Measurements from ENCODE around the gene EIF2S1. TPM values are rescaled to one million over a fixed set of nuclear protein-coding genes. Genes with fewer than 3 reads are reported as not detected.

Gene EIF2S1
- total RNA-seq, 1 experiment from 2014 or later, result 415 TPM

DNA sequence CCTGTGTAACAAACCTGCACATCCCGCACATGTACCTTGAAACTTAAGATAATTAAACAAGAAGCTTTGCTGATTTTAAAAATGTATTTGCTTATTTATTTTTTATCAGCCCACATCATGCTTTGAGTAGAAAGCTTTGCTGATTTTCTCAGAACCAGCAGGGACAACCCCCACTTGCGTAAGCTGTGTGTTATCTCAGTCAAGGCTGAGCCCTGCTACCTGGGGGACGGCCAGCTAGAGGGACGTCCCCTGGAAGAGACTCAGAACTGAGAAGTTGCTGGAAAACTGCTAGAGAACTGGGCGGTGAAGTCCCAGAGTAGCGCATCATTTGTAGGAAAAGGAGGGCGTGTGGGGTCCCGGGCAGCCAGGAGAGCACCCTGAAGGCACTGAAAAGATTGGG lies 56.0 kb downstream of the EIF2S1 start:
- H3K4me2 ChIP-seq (ENCODE audit: low read length), result no peak overlapping the region
- no peak for ATAC-seq
- H4K20me1 ChIP-seq (ENCODE audit: low read length), result no peaks in the 10 kb centered on the region
- ChIA-PET CTCF (interaction anchor here (0.8 kb wide), 1 partner anchor 12 kb away, joined by 4 read pairs; no protein-coding TSS in a partner anchor), POLR2A (ENCODE audit: unreplicated experiment) (interaction anchor here (0.7 kb wide), 1 partner anchor 54 kb away, joined by 4 read pairs; no protein-coding TSS in a partner anchor)
- intact Hi-C loops (cut with micrococcal nuclease), result no loop called here
- H3K9ac ChIP-seq (ENCODE audit: low read length), result no peak overlapping the region
- no TSS peak for BruUV-seq (replicated peaks)
- no peak for DNase-seq
- peaks cover 7% of the 10 kb centered on the region for H3K79me2 ChIP-seq (ENCODE audit: low read length)
- no peak overlapping the region for H3K4me3 ChIP-seq (ENCODE audit: low read length)
- no peaks in the 10 kb centered on the region for H3K36me3 ChIP-seq (ENCODE audit: low read depth, low read length)
- no peak overlapping the region for H3K27ac ChIP-seq (ENCODE audit: low read length)
- H3K9me3 ChIP-seq (ENCODE audit: low read length), result no peaks in the 10 kb centered on the region
- H2AFZ ChIP-seq (ENCODE audit: low read length), result no peak overlapping the region
- H3F3A ChIP-seq (ENCODE audit: low read length, unreplicated experiment), result peaks cover 3% of the 10 kb centered on the region
- no peaks in the 10 kb centered on the region for H3K9me2 ChIP-seq (replicated peaks; ENCODE audit: low read length)
- TF ChIP-seq, protein P1, sequence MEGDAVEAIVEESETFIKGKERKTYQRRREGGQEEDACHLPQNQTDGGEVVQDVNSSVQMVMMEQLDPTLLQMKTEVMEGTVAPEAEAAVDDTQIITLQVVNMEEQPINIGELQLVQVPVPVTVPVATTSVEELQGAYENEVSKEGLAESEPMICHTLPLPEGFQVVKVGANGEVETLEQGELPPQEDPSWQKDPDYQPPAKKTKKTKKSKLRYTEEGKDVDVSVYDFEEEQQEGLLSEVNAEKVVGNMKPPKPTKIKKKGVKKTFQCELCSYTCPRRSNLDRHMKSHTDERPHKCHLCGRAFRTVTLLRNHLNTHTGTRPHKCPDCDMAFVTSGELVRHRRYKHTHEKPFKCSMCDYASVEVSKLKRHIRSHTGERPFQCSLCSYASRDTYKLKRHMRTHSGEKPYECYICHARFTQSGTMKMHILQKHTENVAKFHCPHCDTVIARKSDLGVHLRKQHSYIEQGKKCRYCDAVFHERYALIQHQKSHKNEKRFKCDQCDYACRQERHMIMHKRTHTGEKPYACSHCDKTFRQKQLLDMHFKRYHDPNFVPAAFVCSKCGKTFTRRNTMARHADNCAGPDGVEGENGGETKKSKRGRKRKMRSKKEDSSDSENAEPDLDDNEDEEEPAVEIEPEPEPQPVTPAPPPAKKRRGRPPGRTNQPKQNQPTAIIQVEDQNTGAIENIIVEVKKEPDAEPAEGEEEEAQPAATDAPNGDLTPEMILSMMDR (conservative IDR thresholded peaks at IDR 0.05; ENCODE audit: low read depth, low read length), result no peak
- no peak for TF ChIP-seq EZH2 (IDR thresholded peaks at IDR 0.05; ENCODE audit: low read length, unreplicated experiment)
- no peak for TF ChIP-seq EZH2phosphoT487 (IDR thresholded peaks at IDR 0.05; ENCODE audit: borderline replicate concordance, low read length)
- no peaks in the 10 kb centered on the region for H3K27me3 ChIP-seq (ENCODE audit: low read length)
- H3K4me1 ChIP-seq (ENCODE audit: insufficient read depth, low read length), result peaks cover 54% of the 10 kb centered on the region

DNA sequence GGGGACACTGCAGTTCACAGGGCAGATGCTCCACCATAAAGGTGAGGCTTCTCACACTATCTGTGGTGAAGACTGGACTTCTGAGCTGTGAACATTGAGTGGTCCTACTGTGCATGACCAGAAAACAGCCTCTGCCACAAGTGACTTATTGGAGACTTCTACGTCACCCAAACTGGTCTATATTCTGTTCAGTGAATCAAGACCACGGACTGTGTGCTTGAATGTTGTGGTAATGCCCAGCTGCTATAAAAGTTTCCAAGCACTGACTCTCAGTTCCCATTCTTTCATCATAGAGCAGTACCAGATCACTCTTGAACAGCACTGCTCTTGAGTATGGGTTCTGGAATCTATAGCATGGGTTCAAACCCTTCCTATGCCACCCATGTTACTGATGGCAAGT lies 56.7 kb downstream of the EIF2S1 start:
- no peak for DNase-seq
- H3K27ac ChIP-seq (ENCODE audit: low read length), result no peak overlapping the region
- peaks cover under 1% of the 10 kb centered on the region; the same call in 1 of the 2 replicates for H3K79me2 ChIP-seq (ENCODE audit: low read length)
- H3K36me3 ChIP-seq (ENCODE audit: low read depth, low read length), result no peaks in the 10 kb centered on the region
- H3K9ac ChIP-seq (ENCODE audit: low read length), result no peak overlapping the region
- ChIA-PET POLR2A (ENCODE audit: unreplicated experiment) (no interaction called here), CTCF (no interaction called here)
- no peak overlapping the region for H3K4me3 ChIP-seq (ENCODE audit: low read length)
- peaks cover 3% of the 10 kb centered on the region for H3F3A ChIP-seq (ENCODE audit: low read length, unreplicated experiment)
- H4K20me1 ChIP-seq (ENCODE audit: low read length), result no peaks in the 10 kb centered on the region
- no peaks in the 10 kb centered on the region for H3K9me2 ChIP-seq (replicated peaks; ENCODE audit: low read length)
- H3K27me3 ChIP-seq (ENCODE audit: low read length), result no peaks in the 10 kb centered on the region
- ATAC-seq, result no peak
- H3K9me3 ChIP-seq (ENCODE audit: low read length), result no peaks in the 10 kb centered on the region
- peaks cover 50% of the 10 kb centered on the region for H3K4me1 ChIP-seq (ENCODE audit: insufficient read depth, low read length)
- no peak overlapping the region for H2AFZ ChIP-seq (ENCODE audit: low read length)
- TF ChIP-seq EZH2 (IDR thresholded peaks at IDR 0.05; ENCODE audit: low read length, unreplicated experiment), result no peak
- TF ChIP-seq, protein P1 (conservative IDR thresholded peaks at IDR 0.05; ENCODE audit: low read depth, low read length), result no peak
- TF ChIP-seq EZH2phosphoT487 (IDR thresholded peaks at IDR 0.05; ENCODE audit: borderline replicate concordance, low read length), result no peak
- no peak overlapping the region for H3K4me2 ChIP-seq (ENCODE audit: low read length)
- intact Hi-C loops (cut with micrococcal nuclease), result no loop called here
- BruUV-seq (replicated peaks), result no TSS peak

DNA sequence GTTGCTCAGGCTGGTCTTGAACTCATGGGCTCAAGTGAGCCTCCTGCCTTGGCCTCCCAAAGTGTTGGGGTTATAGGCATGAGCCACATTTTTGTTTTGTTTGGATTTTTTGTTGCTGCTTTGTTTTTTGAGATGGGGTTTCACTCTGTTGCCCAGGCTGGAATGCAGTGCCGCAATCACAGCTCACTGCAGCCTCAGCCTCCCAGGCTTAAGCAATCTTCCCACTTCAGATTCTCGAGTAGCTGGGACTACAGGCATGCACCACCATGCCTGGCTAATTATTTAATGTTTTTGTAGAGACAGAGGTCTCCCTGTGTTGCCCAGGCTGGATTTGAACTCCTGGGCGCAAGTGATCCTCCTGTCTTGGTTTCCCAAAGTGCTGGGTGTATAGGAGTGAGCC lies 57.5 kb downstream of the EIF2S1 start:
- Histone ChIP-seq H3F3A (ENCODE audit: low read length, unreplicated experiment) (peaks cover 3% of the 10 kb centered on the region), H4K20me1 (ENCODE audit: low read length) (no peaks in the 10 kb centered on the region), H3K9ac (ENCODE audit: low read length) (no peak overlapping the region), H3K4me2 (ENCODE audit: low read length) (no peak overlapping the region), H3K9me3 (ENCODE audit: low read length) (no peaks in the 10 kb centered on the region), H3K4me1 (ENCODE audit: insufficient read depth, low read length) (peaks cover 44% of the 10 kb centered on the region), H3K9me2 (replicated peaks; ENCODE audit: low read length) (no peaks in the 10 kb centered on the region), H3K27ac (ENCODE audit: low read length) (no peak overlapping the region), H3K4me3 (ENCODE audit: low read length) (no peak overlapping the region), H2AFZ (ENCODE audit: low read length) (no peak overlapping the region), H3K79me2 (ENCODE audit: low read length) (no peaks in the 10 kb centered on the region), H3K27me3 (ENCODE audit: low read length) (no peaks in the 10 kb centered on the region), H3K36me3 (ENCODE audit: low read depth, low read length) (no peaks in the 10 kb centered on the region)
- DNase-seq (no peak), ATAC-seq (no peak)
- BruUV-seq (replicated peaks), result no TSS peak
- TF ChIP-seq EZH2phosphoT487 (IDR thresholded peaks at IDR 0.05; ENCODE audit: borderline replicate concordance, low read length) (no peak), EZH2 (IDR thresholded peaks at IDR 0.05; ENCODE audit: low read length, unreplicated experiment) (no peak)
- TF ChIP-seq, protein P1 (conservative IDR thresholded peaks at IDR 0.05; ENCODE audit: low read depth, low read length), result no peak
- intact Hi-C loops (cut with micrococcal nuclease), result no loop called here
- POLR2A ChIA-PET (ENCODE audit: unreplicated experiment), result no interaction called here
- CTCF ChIA-PET, result no interaction called here
